SK-N-SH (cell line): ENCODE results near the gene MCAM.

Experiments
- CHD2 ChIP-seq: fragments of 150-350 bp; IDR thresholded peaks from 2 replicates; pipeline ENCODE4 v1.6.1; 2018; ENCODE audit warnings: low read length; ENCODE audit not compliant: partially characterized antibody
- EP300 ChIP-seq, 2 experiments: IDR thresholded peaks; 2 replicates each; pipeline versions ENCODE4 v1.4.0 to v1.6.1; 2012; ENCODE audit warnings: borderline replicate concordance in 1 of 2, low read depth in 1 of 2, low read length in 1 of 2
- EZH2phosphoT487 ChIP-seq: fragments of 200-600 bp; sonication (generic); IDR thresholded peaks from 2 replicates; pipeline ENCODE4 v1.6.1; 2017; ENCODE audit warnings: low read depth, mixed run types, mild to moderate bottlenecking, antibody characterized with exemption, moderate library complexity, borderline replicate concordance
- POLR2AphosphoS5 ChIP-seq: IDR thresholded peaks from 2 replicates; pipeline ENCODE4 v1.6.1; 2012; ENCODE audit warnings: low read depth, low read length
- RAD21 ChIP-seq: IDR thresholded peaks from 2 replicates; pipeline ENCODE4 v1.6.1; 2012; ENCODE audit warnings: mild to moderate bottlenecking, low read length
- RFX5 ChIP-seq: IDR thresholded peaks from 2 replicates; pipeline ENCODE4 v1.6.1; 2012; ENCODE audit warnings: mild to moderate bottlenecking, improper control_type of control experiment, low read length
- TAF1 ChIP-seq: IDR thresholded peaks from 2 replicates; pipeline ENCODE4 v1.6.1; 2012; ENCODE audit warnings: low read depth, mild to moderate bottlenecking, low read length, moderate library complexity, borderline replicate concordance
- USF2 ChIP-seq: fragments of 150-350 bp; IDR thresholded peaks from 2 replicates; pipeline ENCODE4 v1.6.1; 2017; ENCODE audit warnings: antibody characterized with exemption, low read length, low read depth, borderline replicate concordance
- TF ChIP-seq, protein P1 (sequence below): fragments of 200-600 bp; sonication (generic); IDR thresholded peaks from 2 replicates; pipeline ENCODE4 v1.6.1; 2017; ENCODE audit warnings: antibody characterized with exemption, mild to moderate bottlenecking, moderate library complexity

- TF ChIP-seq RAD21, result no peak
- no peak for TF ChIP-seq POLR2AphosphoS5
- no peak for TF ChIP-seq RFX5
- no peak for TF ChIP-seq USF2
- TF ChIP-seq TAF1, result no peak
- no peak for TF ChIP-seq EP300 (IDR thresholded peaks at IDR 0.05; ENCODE audit: borderline replicate concordance in 1 of 2, low read depth in 1 of 2, low read length in 1 of 2)
- TF ChIP-seq, protein P1, sequence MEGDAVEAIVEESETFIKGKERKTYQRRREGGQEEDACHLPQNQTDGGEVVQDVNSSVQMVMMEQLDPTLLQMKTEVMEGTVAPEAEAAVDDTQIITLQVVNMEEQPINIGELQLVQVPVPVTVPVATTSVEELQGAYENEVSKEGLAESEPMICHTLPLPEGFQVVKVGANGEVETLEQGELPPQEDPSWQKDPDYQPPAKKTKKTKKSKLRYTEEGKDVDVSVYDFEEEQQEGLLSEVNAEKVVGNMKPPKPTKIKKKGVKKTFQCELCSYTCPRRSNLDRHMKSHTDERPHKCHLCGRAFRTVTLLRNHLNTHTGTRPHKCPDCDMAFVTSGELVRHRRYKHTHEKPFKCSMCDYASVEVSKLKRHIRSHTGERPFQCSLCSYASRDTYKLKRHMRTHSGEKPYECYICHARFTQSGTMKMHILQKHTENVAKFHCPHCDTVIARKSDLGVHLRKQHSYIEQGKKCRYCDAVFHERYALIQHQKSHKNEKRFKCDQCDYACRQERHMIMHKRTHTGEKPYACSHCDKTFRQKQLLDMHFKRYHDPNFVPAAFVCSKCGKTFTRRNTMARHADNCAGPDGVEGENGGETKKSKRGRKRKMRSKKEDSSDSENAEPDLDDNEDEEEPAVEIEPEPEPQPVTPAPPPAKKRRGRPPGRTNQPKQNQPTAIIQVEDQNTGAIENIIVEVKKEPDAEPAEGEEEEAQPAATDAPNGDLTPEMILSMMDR, result no peak
- no peak for TF ChIP-seq CHD2
- TF ChIP-seq EZH2phosphoT487, result no peak
Measured at GRCh38 chr11:119277660-119278059, 39.3 kb downstream of the MCAM start.
